Stimulated activated CD8-positive, alpha-beta memory T cell treated with anti-CD3 and anti-CD28 coated beads, Interleukin-12 subunit alpha, Interleukin-12 subunit beta, amount 100 ng/mL, for 24 hours (primary cell): ENCODE results near the gene ACACA.

Source experiments
- DNase-seq: peaks from one replicate; pipeline ENCODE4 v3.0.0-alpha.2; 2020; ENCODE audit errors: extremely low read depth

The ACACA gene

DNA sequence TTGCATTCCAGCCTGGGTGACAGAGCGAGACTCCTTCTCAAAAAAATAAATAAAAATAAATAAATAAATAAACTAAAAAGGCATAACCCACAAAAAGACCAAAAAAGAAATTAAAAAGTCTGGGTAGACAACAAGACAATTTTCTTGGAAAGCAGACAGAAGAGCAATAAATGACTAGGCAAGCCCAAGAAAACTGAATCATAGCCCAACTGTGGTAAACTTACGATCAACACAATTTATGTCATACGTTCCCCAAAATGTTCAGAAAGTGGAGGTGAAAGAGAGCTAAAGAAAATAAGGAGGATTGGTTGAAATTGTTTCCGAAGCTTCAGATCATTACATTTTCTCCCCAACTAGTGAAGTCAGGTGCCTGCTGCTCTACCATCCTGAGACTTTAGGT is 62.1 kb downstream of the ACACA start:
- DNase-seq = no peak

GRCh38 chr17:37342589-37342988 is 64.0 kb downstream of the ACACA start:
- no peak for DNase-seq

GRCh38 chr17:37340804-37341203 is 65.8 kb downstream of the ACACA start:
- no peak for DNase-seq

- no peak for DNase-seq
Observed at GRCh38 chr17:37339321-37339720, 67.3 kb downstream of the ACACA start.

GRCh38 chr17:37338847-37339246 is 67.8 kb downstream of the ACACA start:
- DNase-seq = no peak

DNA sequence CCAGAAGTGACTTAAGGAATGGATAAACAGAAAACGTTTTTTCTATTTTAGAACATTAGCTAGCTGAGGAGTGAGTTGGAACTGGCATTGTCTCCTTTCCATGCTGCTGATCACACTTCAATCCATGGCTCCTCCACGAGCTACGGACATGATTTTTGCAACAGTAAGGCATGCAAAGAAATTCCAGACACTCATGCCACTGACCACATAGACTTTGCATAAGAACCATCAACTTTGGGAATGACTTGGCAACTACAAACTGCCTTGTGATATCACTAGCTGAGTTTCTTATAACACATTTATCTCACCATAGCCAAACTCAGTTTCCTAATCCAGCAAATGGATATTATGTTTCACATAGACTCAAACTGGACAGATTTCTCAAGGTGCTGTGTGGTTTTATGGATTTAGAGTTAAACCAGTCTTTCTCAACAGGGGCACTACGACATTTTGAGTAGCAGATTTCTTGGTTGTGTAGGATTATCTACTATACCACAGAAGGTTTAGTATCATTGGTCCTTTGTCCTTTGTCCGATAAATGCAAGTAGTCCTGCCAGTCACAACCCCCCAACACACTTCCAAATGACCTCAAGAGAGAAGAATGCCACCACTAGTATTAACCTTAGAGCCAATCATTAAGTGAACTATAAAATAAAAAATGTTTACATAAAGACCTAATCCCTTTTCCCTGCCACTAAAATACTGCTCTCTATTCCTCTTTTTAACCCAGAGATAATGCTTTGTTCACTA is 79.1 kb downstream of the ACACA start:
- no peak for DNase-seq

- no peak for DNase-seq
Observed at GRCh38 chr17:37322826-37323561, 83.6 kb downstream of the ACACA start.

DNA sequence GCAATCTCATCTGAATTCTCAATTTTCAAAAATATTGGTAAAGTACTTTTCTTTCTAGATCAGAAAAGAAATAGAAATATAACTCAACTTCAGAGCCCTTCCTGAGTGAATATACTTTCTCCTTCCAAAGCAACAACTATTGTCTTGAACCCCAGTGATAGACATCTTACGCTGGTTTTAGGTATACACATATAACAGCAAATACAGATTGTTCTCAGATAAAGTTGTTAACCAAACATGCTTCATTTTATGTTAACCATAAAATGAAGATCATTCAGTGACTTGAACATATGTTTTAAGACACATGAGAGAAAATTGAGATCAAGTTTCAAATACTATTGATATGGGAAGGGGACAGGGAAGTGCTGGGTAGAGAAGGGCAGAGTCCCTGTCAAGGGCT is 84.5 kb downstream of the ACACA start:
- no peak for DNase-seq

- no peak for DNase-seq
Observed at GRCh38 chr17:37318931-37319594, 87.6 kb downstream of the ACACA start.

DNA sequence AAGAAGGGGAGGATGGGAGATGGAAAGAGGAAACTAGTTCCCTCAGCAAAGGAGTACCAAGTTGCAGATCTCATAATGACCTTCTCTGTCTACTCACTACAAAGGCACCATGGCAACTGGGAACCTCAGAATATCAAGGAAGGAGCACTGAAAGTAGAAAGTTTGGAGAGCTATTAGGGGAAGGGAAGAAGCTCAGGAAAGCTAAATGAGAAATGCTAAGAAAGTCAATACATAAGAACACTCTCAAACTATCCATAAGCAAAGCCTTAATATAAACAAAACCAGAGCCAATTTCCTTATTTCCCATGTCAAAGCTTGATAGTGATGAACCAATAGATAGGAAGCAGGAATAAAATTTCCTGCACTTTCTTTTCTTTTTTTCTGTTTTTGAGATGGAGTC is 88.8 kb downstream of the ACACA start:
- no peak for DNase-seq

GRCh38 chr17:37315601-37316000 is 91.0 kb downstream of the ACACA start:
- no peak for DNase-seq

DNA sequence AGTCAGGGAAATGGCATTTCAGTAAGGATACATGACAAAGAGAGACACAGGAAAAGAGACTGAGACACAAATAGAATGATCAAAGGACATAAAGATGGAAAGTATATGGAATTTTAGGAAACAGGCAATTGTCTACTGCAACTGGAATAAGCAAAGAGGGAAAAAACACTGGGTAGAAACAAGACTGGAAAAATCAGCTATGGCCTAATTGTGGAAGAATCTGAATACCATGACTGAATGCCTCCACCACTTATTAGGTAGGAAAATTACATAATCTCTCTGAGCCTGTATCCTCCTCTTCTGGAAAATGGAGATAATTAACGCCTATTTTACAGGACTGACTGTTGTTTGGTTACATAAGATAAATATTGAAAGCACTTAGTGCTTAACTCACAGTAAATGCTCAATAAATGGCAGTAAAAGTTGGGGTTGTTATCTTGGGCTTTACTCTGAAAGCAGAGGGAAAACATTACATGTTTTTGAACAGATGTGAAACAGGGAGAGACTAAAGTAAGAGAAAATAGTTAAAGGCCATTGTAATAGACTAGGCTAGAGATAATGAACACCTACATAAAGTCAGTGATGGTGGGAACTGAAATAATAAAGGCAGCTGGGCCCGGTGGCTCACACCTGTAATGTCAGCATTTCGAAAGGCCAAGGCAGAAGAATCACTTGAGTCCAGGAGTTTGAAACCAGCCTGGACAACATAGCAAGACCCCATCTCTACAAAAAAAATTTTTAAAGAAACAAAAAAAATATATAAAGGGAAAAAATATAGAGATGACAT is 94.3 kb downstream of the ACACA start:
- no peak for DNase-seq

DNA sequence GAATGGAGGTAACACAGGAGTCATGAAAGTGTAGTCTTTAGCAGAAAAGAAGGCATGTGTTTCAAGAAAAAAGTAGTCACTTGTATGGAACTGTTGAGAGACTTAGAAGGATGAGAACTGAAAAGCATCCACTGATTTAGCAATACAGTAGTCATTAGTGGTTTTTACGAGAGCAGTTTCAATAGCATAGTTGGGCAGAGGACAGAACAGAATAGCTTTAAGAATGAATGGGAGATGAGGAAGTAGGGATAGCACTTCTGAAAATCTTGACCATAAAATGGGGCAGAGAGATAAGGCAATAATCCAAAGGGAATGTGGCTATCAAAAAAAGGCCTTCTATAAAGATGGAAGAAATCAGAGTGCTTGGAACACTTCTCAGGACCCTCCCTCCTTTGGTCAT is 95.7 kb downstream of the ACACA start:
- no peak for DNase-seq

- DNase-seq = no peak
Observed at GRCh38 chr17:37309051-37309450, 97.6 kb downstream of the ACACA start.

- no peak for DNase-seq
Observed at GRCh38 chr17:37305406-37305905, 101.2 kb downstream of the ACACA start.

DNA sequence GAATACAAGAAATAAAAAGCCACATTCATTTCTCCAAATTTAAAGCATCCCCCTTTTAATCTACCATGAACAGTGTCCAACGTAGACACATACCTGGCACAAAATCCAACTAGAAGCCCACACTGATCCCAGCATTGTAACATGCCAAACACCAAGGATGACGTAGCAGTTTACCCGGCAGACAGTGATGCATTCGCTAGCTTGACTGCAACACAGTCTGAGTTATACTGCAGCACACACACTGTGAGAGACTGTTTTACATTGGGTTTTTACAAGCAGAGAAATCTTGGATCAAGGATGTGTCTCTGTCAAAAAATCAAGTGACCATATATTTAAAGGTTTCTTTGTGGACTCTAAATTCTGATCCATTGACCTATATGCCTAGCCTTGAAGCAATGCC is 105.3 kb downstream of the ACACA start:
- DNase-seq = no peak

GRCh38 chr17:37300683-37301082 is 106.0 kb downstream of the ACACA start:
- no peak for DNase-seq

GRCh38 chr17:37299257-37299980 is 107.2 kb downstream of the ACACA start:
- no peak for DNase-seq

- DNase-seq = no peak
Observed at GRCh38 chr17:37295888-37296287, 110.7 kb downstream of the ACACA start.

DNA sequence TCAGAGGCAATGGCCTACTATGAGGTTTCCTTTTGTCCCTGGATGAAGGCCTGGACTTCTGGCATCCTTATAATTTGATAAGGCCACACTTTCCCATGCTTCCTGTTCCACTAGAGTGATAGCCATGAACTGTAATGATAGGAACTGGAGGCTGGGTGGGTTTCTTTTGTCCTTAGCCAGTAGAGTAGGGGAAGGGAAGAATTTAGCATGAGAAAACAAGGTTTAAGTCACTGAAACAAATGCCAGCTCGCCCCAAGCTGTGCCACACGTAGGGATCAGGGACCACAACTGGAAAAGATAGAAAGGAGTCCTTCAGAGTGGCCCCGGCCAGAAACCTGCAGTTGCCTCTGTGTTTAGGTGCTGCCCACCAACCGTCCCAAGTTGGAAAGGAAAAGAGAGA is 111.7 kb downstream of the ACACA start:
- DNase-seq = no peak

GRCh38 chr17:37293770-37294169 is 112.9 kb downstream of the ACACA start:
- no peak for DNase-seq
